ENCODE data around the gene AKIRIN1.

- TF ChIP-seq ZZZ3 (IDR thresholded peaks at IDR 0.05; ENCODE audit: control insufficient read depth, insufficient read length, low read depth), result no peak
- no peak for TF ChIP-seq POLR2AphosphoS5 (IDR thresholded peaks at IDR 0.05; ENCODE audit: low read length)
- TF ChIP-seq RFX5 (IDR thresholded peaks at IDR 0.05; ENCODE audit: low read depth, low read length), result no peak
- TF ChIP-seq EP300 (IDR thresholded peaks at IDR 0.05; ENCODE audit: borderline replicate concordance in 1 of 2, control insufficient read depth in 1 of 2, low read depth in 2 of 2, low read length in 2 of 2), result no peak
- no peak for TF ChIP-seq TCF3 (IDR thresholded peaks at IDR 0.05; ENCODE audit: borderline replicate concordance, insufficient read depth, low read depth, low read length)
- TF ChIP-seq USF1 (IDR thresholded peaks at IDR 0.05; ENCODE audit: borderline replicate concordance, extremely low read length, insufficient read depth, low read depth, low read length), result no peak
- no peak for TF ChIP-seq NR2C2 (IDR thresholded peaks at IDR 0.05; ENCODE audit: borderline replicate concordance, control insufficient read depth, insufficient read length, low read depth)
- TF ChIP-seq CTCF (IDR thresholded peaks at IDR 0.05 in 2 of 3, conservative IDR thresholded peaks at IDR 0.05 in 1 of 3; ENCODE audit: control insufficient read depth in 2 of 3, extremely low read depth in 1 of 3, insufficient read depth in 1 of 3, low read depth in 3 of 3, low read length in 3 of 3), result no peak
- TF ChIP-seq KDM1A (IDR thresholded peaks at IDR 0.05; ENCODE audit: borderline replicate concordance), result no peak
- TF ChIP-seq ATF3 (IDR thresholded peaks at IDR 0.05; ENCODE audit: borderline replicate concordance, extremely low read depth, low read depth, low read length), result no peak
These were observed 40.5 kb upstream of the AKIRIN1 start for GRCh38 chr1:38950553-38950952.
